Right lobe of liver (tissue), 4 donors: Measurements from ENCODE around the gene SMCP.

Experiments used
- CTCF ChIP-seq, 4 donors: fragments of 200-600 bp in 3 of 4; fragments of 450-650 bp in 1 of 4; IDR thresholded peaks; one replicate each; pipeline versions ENCODE4 v1.5.1 to v1.8.0; 2016 to 2022; ENCODE audit warnings: antibody characterized with exemption in 4 of 4, mild to moderate bottlenecking in 2 of 4
- POLR2A ChIP-seq: fragments of 450-650 bp; IDR thresholded peaks from one replicate; pipeline ENCODE4 v1.6.1; 2017; ENCODE audit warnings: antibody characterized with exemption, mild to moderate bottlenecking
- donor health status: DM: no; HTN: no; CAD: no.
- donor health status: DM: no; HTN: no; CAD: no.
- donor health status: DM: no; HTN: yes; CAD: no.

DNA sequence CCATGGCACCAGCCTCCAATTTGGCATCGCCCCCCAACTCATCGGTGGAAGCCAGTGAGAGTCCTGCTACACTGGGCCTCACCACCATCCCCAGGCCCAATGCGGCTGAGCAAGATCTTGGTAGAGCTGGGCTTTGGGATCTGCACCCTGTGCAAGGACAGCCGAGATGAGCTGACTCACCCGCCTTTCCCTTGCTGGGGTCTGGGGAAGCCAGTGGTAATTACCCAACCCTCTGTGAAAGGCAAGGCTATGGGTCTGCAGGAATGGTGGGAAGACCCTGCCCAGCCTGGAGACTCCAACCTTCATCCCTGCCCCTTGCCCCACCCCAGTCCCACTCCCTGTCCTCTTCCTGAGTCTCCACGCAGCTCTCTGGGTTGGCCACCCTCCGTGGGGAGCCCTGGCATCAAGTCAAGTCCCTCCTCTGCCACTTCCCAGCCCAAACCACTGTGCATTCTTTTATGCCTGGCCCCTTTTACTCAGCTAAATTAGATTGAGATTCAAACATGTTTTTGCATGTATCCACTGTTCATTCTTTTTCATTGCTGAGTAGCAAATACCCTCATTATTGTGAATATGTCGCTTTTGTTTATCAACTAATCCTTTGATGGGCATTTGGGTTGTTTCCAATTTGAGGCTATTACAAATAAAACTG, 8.8 kb downstream of the SMCP start:
- TF ChIP-seq CTCF (IDR thresholded peaks at IDR 0.05) (no peak), POLR2A (no peak)
